B cell (primary cell): Measurements from ENCODE around the gene RARRES2. TPM values are rescaled to one million over a fixed set of nuclear protein-coding genes. Genes with fewer than 3 reads are reported as not detected.
"Not testable (repeated sequence)": the region's sequence is repeated elsewhere in the genome, so short reads cannot be mapped to it uniquely, and the experiment has no call there.

Experiments used
- ATAC-seq: fragments of 200-7000 bp; cut with Tn5 transposase; one replicate; pipeline ENCODE4 v1.10.0; 2021; ENCODE audit warnings: low read depth, mild to moderate bottlenecking, moderate number of reproducible peaks, moderate library complexity
- CTCF ChIA-PET: fragments of 350-600 bp; sonication (Branson Sonifier 250); formaldehyde crosslinking; loops from one replicate; lab custom pipeline; 2021; ENCODE audit warnings: antibody characterized with exemption, inconsistent platforms; lab: Charles Lee
- POLR2A ChIA-PET: fragments of 350-600 bp; sonication (Branson Sonifier 250); formaldehyde crosslinking; loops from one replicate; lab custom pipeline; 2021; ENCODE audit warnings: antibody characterized with exemption; lab: Charles Lee
- DNase-seq: peaks from one replicate; pipeline ENCODE4 v3.0.0; 2013
- H2AFZ ChIP-seq: 2 replicates; pipeline ENCODE4 v1.6.1; 2012; ENCODE audit warnings: mild to moderate bottlenecking, low read depth, low read length; ENCODE audit not compliant: insufficient read depth, poor library complexity, severe bottlenecking
- H3K27ac ChIP-seq, 2 donors: 1 replicate in 1 of 2; 2 replicates in 1 of 2; pipeline ENCODE4 v1.5.1; 2012 to 2013; ENCODE audit warnings: low read length in 2 of 2, mild to moderate bottlenecking in 2 of 2, moderate library complexity in 1 of 2
- H3K27me3 ChIP-seq, 4 experiments: fragments of 200-600 bp in 1 of 4; sonication (generic) in 1 of 4; replicated peaks in 1 of 4; 1 replicate in 2 of 4; 2 replicates in 2 of 4; pipeline versions ENCODE4 v1.6.1 to v1.7.0; 2013 to 2016; ENCODE audit warnings: low read length in 3 of 4, mild to moderate bottlenecking in 2 of 4, mixed read lengths in 1 of 4, moderate library complexity in 1 of 4; ENCODE audit not compliant: insufficient read depth in 4 of 4, control insufficient read depth in 3 of 4; ENCODE audit errors: control extremely low read depth in 1 of 4
- H3K36me3 ChIP-seq, 2 experiments: replicated peaks in 1 of 2; 1 replicate in 1 of 2; 2 replicates in 1 of 2; pipeline versions ENCODE4 v1.6.1 to v1.7.1; 2013; ENCODE audit warnings: low read length in 1 of 2; ENCODE audit not compliant: insufficient read depth in 2 of 2, control insufficient read depth in 1 of 2; ENCODE audit errors: control extremely low read depth in 1 of 2, extremely low read depth in 1 of 2
- H3K4me1 ChIP-seq, 2 donors: fragments of 200-600 bp in 1 of 2; sonication (generic) in 1 of 2; 1 replicate in 1 of 2; 2 replicates in 1 of 2; pipeline versions ENCODE4 v1.5.1 to v1.6.1; 2013 to 2017; ENCODE audit warnings: low read length in 2 of 2; ENCODE audit not compliant: control insufficient read depth in 2 of 2, insufficient read depth in 2 of 2
- H3K4me2 ChIP-seq: replicated peaks from 2 replicates; pipeline ENCODE3; 2012; ENCODE audit warnings: mild to moderate bottlenecking, low read depth, low read length; ENCODE audit not compliant: poor library complexity, severe bottlenecking
- H3K4me3 ChIP-seq, 5 experiments: fragments of 200-600 bp in 1 of 5; sonication (generic) in 1 of 5; 1 replicate in 3 of 5; 2 replicates in 2 of 5; pipeline versions ENCODE4 v1.5.1 to v1.7.0; 2011 to 2016; ENCODE audit warnings: low read length in 4 of 5, mild to moderate bottlenecking in 4 of 5, low read depth in 2 of 5, control low read depth in 1 of 5, moderate library complexity in 1 of 5; ENCODE audit not compliant: insufficient read depth in 1 of 5; ENCODE audit errors: control extremely low read depth in 1 of 5, extremely low read depth in 1 of 5
- H3K79me2 ChIP-seq: fragments of 200-600 bp; sonication (generic); one replicate; pipeline ENCODE4 v1.6.0; 2016; ENCODE audit warnings: low read length; ENCODE audit not compliant: control insufficient read depth, insufficient read depth
- H3K9ac ChIP-seq: fragments of 200-600 bp; sonication (generic); 2 replicates; pipeline ENCODE4 v1.6.1; 2017; ENCODE audit warnings: mild to moderate bottlenecking, low read length, moderate library complexity
- H3K9me3 ChIP-seq, 3 donors: one replicate each; pipeline versions ENCODE4 v1.6.1 to v1.7.1; 2013; ENCODE audit warnings: low read length in 2 of 3; ENCODE audit not compliant: control insufficient read depth in 2 of 3, insufficient read depth in 1 of 3; ENCODE audit errors: control extremely low read depth in 1 of 3
- H4K20me1 ChIP-seq: 2 replicates; pipeline ENCODE4 v1.6.0; 2012; ENCODE audit warnings: mild to moderate bottlenecking, low read length; ENCODE audit not compliant: insufficient read depth, control insufficient read depth, poor library complexity, severe bottlenecking
- H3K27ac Mint-ChIP-seq: one replicate; pipeline ENCODE4 v1.8.0; 2021; ENCODE audit warnings: mixed read lengths
- H3K27me3 Mint-ChIP-seq: one replicate; pipeline ENCODE4 v1.8.0; 2021; ENCODE audit warnings: mixed read lengths
- H3K4me1 Mint-ChIP-seq: one replicate; pipeline ENCODE4 v1.8.0; 2021; ENCODE audit warnings: mixed read lengths
- H3K4me3 Mint-ChIP-seq: one replicate; pipeline ENCODE4 v1.8.0; 2021; ENCODE audit warnings: mixed read lengths
- H3K9me3 Mint-ChIP-seq: one replicate; pipeline ENCODE4 v1.8.0; 2022; ENCODE audit warnings: mixed read lengths; ENCODE audit not compliant: insufficient read depth
- CTCF ChIP-seq: fragments of 200-600 bp; IDR thresholded peaks from one replicate; pipeline ENCODE4 v1.8.0; 2022; ENCODE audit warnings: antibody characterized with exemption, mild to moderate bottlenecking
- EZH2 ChIP-seq: IDR thresholded peaks from 2 replicates; pipeline ENCODE4 v1.6.1; 2012; ENCODE audit warnings: borderline replicate concordance, low read depth, mild to moderate bottlenecking, moderate library complexity, low read length; ENCODE audit not compliant: insufficient read depth, poor library complexity, severe bottlenecking
- WGBS: methylation state at CpG from one replicate; pipeline ENCODE4 v1.1.5; 2013; ENCODE audit warnings: missing lambda C conversion rate; ENCODE audit not compliant: insufficient coverage; 5-methylcytosine and 5-hydroxymethylcytosine counted together
- intact Hi-C: fragments of 100-400 bp; cut with micrococcal nuclease; formaldehyde crosslinking; loops from one replicate; pipeline ENCODE4 v1.10.0; 2022
- polyA plus RNA-seq: library from polyadenylated mRNA; depleted of rRNA; stranded (reverse); fragments of >200 nt; gene quantifications from 2 replicates; pipeline ENCODE4 v1.2.3, GENCODE V29; 2012
- total RNA-seq, 2 donors: library from RNA; stranded (reverse); fragments of 120-200 nt in 1 of 2; gene quantifications; 1 replicate in 1 of 2; 2 replicates in 1 of 2; pipeline versions ENCODE4 v1.2.3 to v1.2.4, GENCODE V29; 2013 to 2022

Gene RARRES2
- total and polyA plus RNA-seq, 2 donors (not counting 1 experiment from before 2014, with no cell fraction given) = not detected

GRCh38 chr7:150388306-150388705, 46.9 kb upstream of the RARRES2 start:
- intact Hi-C loops = no loop called here
- Histone ChIP-seq H2AFZ (no peak overlapping the region), H3K79me2 (no peaks in the 10 kb centered on the region), H3K27me3 (no peaks in the 10 kb centered on the region), H3K36me3 (no peaks in the 10 kb centered on the region), H3K4me1 (no peaks in the 10 kb centered on the region), H3K4me2 (no peak overlapping the region), H3K9me3 (peaks cover 0 to 3% (median 0%) of the 10 kb centered on the region in 3 donors), H4K20me1 (peaks cover 1% of the 10 kb centered on the region), H3K9ac (no peak overlapping the region), H3K27ac (no peak overlapping the region), H3K4me3 (no peak overlapping the region)
- TF ChIP-seq CTCF (no peak), EZH2 (no peak)
- Mint-ChIP-seq H3K27ac (no peak overlapping the region), H3K4me3 (no peak overlapping the region), H3K27me3 (no peaks in the 10 kb centered on the region), H3K4me1 (peaks cover 1% of the 10 kb centered on the region), H3K9me3 (no peaks in the 10 kb centered on the region)
- no peak for ATAC-seq
- whole genome bisulfite sequencing = 98% methylated on average over 5 of the region's 7 CpGs
- CTCF ChIA-PET = interaction anchor here (0.9 to 2.0 kb wide), 3 partner anchors 23 to 33 kb away, joined by 3 to 6 read pairs (median 4); no protein-coding TSS in a partner anchor
- no peak for DNase-seq
- POLR2A ChIA-PET = no interaction called here

- H2AFZ ChIP-seq, ATAC-seq, H3K36me3 ChIP-seq, H3K27me3 Mint-ChIP-seq, intact Hi-C loops, DNase-seq, H3K9ac ChIP-seq, H4K20me1 ChIP-seq, H3K9me3 ChIP-seq, H3K27ac ChIP-seq, H3K4me3 Mint-ChIP-seq, H3K9me3 Mint-ChIP-seq, H3K4me2 ChIP-seq, H3K27ac Mint-ChIP-seq, H3K27me3 ChIP-seq, H3K4me3 ChIP-seq: not testable (repeated sequence)
- Histone ChIP-seq H3K79me2 (peaks cover 12% of the 10 kb centered on the region), H3K4me1 (peaks cover 0 to 15% of the 10 kb centered on the region in 2 donors)
- WGBS = no CpG with 5 or more reads among the region's 6 CpGs
- ChIA-PET CTCF (interaction anchor here (0.6 to 2.1 kb wide), 4 partner anchors 14 to 31 kb away, joined by 4 read pairs; partner anchors contain the start of gene REPIN1), POLR2A (interaction anchor here (0.7 kb wide), 1 partner anchor 15 kb away, joined by 3 read pairs; no protein-coding TSS in a partner anchor)
- peaks cover 17% of the 10 kb centered on the region for H3K4me1 Mint-ChIP-seq
Observed at GRCh38 chr7:150385884-150386283, 44.5 kb upstream of the RARRES2 start.
